Daoy (cell line): ENCODE measurements around the gene CAMK4. TPM values are rescaled to one million over a fixed set of nuclear protein-coding genes. Genes with fewer than 3 reads are reported as not detected.
A peak's percentile ranks its signal among the peaks of the same experiment; 100 is the strongest.

Source experiments
- DNase-seq: peaks from one replicate; pipeline ENCODE4 v3.0.0-alpha.2; 2015; ENCODE audit warnings: low read depth
- total RNA-seq: library from RNA; depleted of rRNA; stranded (reverse); fragments of >200 nt; shearing (Covaris generic); gene quantifications from 2 replicates; pipeline ENCODE4 v1.2.3, GENCODE V29; 2014; rRNA removed

The CAMK4 gene
- total RNA-seq: 20.1 and 28.1 TPM in 2 replicates

DNA sequence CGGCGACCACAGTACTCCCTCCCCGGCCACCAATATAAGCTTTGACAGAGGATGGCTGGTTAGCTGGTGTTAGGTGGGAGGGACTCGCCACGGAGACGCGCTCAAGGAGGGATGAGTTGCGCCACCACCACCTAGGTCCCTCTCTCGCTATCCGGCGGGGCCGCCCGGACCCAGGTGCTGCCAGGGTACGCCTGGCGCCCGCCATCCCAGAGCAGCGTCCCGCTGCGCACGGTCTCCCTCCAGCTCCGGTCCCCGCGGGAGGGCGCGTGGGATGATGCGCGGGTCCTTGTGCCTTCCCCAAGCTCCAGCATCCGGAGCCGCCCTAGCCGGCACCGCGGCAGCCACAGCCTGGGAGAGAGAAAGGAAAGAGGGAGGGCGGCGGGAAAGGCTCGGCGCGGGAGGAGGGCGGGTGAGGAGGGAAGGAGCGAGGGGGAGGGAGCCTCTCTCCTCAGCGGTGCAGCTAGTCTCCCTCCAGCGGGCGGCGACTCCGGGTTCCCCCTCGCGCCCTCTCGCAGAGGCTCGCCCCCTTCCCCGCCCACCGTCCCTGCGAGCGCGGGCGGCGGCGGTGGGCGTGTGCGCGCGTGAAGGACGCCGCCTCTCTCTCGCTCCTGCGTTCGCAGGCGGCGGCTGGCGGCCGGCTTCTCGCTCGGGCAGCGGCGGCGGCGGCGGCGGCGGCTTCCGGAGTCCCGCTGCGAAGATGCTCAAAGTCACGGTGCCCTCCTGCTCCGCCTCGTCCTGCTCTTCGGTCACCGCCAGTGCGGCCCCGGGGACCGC, at the start of gene CAMK4:
TSS of gene CAMK4 (plus strand) at position 598 of the 774 bp plus-strand sequence. CDS start at position 698, 100 bp downstream.
- peak; percentile 93 for DNase-seq

DNA sequence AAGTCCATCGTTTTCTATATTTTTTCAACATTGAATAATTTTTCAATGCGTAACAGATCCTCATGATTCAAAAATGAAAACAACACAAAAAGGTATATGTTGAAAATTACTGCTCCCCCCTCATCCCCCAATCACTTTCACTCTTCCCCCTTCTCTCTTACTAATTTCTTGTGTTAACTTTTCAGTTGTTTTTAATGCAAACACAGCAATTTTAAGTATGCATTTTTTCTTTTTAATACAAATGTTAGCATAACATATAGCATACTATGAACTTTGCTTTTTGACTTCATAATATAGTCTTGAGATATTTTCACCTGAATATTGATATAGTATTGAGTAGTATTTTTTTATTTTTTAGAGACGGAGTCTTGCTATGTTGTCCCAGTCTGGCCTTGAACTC, 41.1 kb upstream of the CAMK4 start:
- no peak for DNase-seq

DNA sequence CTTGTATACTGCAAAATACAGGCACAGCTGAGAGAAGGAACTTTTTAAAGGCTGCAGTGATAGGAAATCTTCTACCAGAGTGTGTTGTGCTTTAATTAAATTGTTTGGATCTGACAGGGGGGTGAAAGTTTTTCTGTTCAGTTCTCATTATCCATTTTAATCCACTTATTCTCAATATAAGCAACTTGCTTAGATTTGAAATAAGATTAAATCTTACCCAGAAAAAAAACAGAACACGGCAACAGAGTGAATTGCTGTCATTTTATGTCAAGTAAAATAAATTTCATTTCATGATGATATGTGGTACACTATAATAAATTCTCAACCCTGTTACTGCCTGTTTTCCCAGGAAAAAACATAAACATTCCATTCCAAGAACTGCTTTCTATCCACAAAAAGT, 37.1 kb upstream of the CAMK4 start:
- DNase-seq: no peak

DNA sequence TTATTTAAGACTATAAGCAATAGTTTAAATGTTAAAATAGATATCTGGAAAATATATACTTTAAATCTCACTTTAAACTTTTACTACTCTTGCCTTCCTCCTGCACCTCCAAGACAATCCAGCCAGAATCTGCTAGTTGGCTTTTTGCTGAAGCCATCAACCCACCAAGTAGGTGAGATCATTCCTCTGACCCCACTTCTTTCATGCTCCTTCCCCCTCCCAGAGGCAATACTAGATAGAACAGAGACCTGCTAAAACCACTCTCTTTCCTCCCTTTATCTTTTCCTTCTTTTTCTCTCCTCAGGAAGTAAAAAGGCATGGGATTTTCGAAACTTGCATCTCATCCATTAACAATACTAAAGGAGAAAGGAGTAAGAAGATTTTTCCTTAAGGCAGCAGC, 30.1 kb upstream of the CAMK4 start:
- DNase-seq: no peak

DNA sequence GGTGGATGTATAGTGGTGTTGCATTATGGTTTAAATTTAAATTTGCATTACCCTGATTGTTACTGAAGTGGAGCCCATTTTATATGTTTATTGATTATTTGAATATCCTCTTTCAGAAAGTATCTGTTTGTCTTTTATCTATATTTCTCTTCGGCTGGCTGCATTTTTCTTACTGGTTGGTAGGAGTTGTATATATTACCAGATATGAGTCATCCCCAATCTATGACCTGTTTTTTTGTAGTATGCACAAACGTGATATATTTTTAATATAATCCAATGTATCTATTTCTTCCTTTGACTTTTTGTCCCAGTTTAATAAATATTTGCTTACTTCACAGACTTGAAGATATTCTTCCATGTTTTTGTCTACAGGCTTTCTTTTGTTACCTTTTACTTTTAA, 29.3 kb upstream of the CAMK4 start:
- no peak for DNase-seq

DNA sequence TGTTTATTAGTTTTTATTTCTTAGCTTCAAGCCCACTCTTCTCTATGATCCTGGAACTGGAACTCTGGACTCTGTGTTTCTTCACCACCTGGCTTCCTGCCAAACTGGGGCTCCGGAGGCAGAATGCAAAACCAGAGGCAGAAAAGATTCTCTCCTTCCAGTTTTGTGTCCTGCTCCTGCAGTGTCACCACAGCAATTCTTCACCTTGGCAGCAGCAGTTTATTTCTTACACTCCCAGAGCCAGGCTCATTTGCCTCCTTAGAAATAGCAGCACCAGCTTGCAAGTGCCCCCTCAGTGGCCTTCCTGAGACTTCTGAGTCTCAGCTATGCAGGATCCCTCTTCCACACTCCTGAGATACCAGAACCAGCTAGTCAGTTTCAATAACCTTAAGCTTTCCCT, 26.7 kb upstream of the CAMK4 start:
- peak; percentile 15 for DNase-seq

DNA sequence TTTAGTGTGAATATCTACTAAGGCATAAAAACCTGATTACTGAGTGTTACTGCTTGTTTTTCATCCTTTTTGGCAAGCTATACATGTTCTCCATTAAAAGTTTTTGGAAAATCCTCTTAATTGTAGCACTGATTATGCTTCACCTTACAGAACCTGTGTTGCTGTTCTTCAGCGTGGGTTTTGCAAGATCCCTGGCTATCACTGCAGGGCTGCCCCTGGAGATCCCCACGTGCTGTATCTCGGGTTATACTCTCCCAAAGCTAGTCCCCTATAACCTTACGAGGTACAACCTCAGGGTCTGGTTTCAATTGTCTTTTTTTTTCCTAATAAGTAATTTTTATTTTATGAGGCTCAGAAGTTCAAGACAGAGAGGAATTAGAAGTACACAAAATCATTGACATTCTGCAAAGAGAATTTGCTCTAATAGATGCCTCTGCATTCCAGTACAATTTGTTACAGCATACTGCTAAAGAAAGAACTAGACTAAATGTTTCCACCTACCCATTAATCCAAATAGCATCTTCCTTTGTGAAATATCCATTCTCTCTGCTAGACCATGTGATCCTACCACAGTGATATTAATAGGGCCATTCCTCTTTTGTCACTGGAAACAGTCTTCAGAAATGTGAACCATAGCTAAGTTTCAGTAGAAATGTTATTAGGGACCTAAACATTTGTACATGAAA, 25.8 kb upstream of the CAMK4 start:
- DNase-seq: no peak

DNA sequence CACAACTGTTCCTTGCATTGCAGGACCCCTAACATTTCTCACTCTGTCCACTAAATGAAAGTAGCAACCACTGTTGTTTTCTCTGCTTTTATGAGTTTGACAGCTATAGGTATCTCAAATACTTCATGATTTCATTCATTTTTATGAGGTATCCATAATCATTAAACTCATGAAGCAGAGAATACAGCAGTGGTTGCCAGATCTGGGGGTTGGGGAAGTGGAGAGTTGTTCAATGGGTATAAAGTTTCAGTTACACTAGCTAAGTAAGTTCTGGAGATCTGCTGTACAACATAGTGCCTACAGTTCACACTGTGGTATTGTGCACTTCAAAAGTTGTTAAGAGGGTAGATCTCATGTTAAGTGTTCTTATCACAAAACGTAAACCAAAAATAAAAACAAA, 23.4 kb upstream of the CAMK4 start:
- no peak for DNase-seq

DNA sequence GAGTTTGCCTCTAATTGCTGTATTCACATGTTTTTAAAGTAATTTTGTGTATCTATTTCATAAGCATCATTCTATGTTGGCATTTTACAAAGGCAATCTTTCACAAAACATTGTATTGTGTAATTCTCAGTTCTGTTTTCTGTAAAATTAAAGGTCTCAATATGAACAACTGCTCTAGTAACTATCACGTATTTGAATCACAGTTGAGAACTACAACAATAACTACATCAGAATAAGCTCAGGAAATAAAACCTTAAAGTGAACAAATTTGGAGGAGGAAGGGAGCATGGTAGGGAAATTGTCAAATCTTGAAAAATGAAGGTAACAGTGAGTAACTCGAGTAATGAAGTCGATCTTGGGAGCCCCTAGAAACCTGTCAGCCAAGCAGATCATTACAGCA, 22.5 kb upstream of the CAMK4 start:
- DNase-seq: no peak

DNA sequence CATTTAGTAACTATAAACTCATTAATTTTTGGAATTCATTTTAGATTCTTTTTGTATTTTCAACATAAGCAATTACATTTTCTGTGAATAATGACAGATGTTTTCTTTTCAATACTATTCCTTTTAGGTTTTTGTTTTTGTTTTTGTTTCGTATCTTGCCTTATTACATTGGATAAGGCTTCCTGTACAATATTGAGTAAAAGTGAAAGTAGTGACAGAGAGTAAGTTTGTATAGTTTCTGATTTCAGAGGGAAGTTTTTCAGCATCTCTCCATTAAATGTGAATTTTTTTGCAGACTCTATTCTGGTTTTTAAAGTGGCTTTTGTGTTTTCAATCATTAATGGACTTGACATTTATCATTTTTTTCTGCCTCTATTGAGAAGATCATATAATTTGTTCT, 12.8 kb upstream of the CAMK4 start:
- no peak for DNase-seq

DNA sequence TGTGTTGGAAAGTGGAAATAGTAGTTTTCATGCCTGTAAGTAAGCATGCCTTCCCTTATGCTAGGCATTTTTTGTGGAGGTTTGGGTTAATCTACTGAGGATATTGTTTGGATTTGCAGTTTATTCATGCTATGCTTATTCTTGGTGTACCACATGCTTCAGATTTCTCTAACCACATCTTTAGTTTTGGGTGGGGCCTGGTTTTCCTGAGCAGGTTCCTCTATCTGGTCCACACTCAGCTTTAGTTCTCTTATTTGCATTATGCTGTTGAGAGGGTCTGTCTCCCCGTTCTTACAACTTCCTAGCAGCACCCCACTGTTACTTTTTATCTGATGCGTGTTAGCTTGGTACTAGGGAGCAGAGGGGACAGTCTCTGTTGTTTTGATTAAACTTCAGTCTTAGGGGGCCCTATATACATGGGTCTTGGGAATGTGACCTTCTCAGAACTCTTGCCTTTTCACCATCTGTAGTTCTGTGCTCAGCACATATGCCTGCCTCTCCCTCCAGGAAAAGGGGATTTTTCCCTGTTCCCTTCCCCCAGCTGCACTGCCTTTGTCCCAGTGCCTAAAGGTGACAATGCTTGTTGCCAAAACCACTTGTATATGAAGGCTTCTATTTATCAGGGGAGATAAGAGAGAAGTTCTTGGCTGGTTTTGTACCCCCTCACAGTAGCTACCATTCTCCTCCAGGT, 10.0 kb upstream of the CAMK4 start:
- no peak for DNase-seq

DNA sequence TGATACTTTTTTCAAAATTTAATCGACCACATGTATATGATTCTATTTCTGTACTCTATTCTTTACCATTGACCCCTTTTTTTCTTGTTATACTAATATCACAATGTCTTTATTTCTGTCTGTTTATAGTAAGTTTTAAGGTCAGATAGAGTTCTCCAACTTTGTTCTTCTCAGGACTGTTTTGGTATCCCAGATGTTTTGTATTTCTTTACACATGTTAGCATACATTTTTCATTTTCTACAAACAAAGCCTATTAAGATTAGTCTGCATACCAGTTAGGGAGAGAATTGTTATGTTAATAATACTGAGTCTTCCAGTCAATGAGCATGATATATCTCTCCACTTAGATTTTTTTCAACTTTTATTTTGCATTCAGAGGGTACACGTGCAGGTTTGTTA, 8.2 kb upstream of the CAMK4 start:
- no peak for DNase-seq

DNA sequence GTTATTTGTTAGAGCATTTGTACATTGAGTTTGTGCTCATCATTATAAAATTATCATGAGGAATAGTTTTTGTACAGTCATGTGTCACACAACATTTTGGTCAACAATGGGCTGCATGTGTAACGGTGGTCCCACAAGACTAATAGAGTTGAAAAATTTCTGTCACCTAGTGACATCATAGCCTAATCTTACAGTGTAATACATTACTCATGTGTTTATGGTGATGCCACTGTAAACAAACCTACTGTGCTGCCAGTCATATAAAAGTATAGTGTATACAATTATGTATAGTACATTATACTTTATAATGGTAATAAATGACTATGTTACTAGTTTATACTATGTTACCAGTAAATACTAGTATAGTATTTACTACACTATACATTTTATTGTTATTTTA, 3.0 kb upstream of the CAMK4 start:
- DNase-seq: no peak

DNA sequence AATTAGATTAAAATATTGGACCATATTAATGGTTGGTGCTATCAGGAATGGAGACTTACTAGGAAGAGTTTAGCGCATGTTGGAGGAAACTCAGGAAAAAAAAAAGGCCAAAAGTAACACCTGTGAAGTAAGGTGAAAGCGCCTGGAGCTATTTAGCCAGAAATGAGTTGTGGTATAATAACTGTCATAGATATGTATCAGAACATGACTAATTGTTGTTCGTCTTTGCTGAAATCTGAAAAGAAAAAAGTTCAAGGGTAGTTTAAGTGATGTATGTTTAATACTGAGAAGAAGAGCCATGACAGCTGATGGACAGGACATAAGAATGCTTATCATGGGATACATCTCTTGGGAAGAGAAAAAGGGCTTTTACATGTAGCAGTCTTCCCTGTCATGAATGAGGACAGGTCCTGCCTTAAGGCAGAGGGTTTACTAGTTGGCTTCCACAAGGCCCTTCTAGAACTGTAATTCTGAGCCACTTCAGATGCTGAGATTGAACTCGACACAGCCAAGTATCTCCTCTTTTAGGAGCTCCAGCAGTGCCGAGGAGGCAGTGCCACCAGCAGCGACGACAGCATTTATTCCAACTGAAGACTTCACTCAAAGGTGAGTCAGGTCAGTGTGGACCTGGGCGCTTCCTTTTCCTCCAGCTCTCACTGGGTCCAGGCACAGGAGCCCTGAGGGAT, 940 bp upstream of the CAMK4 start:
- DNase-seq: no peak

DNA sequence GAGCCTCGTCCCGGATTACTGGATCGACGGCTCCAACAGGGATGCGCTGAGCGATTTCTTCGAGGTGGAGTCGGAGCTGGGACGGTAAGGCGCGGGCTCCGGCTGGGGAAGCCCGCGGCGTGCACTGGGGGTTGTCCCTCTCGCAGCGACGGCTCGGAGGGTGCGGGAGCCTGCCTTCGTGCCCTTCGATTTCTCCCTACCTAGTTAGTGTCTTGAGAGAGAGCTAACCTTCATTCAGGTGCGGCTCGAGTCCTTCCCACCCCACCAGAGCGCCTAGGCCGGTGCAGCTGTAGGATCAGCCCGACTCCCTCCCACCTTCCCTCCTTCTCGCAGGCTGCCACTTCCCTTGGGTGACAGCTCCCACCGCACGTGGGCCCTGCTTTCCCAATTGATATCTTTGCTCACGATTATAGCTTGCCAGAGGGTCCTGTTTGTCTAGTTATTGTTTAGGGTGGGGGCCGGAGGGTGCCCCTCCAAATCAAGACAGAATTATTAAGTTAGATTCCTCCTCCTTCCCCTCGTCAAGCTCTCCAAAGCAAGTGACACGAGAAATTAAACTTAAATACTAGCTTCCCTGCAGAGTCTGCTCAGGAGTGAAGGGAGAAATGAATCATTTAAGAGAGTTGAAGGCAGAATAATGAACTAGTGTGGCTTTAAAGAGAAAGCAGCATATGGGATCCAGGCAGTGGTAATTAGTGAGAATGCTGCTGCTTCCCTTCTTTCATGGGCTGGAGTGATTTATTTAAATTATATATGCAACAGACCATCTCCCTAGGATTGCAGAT, 569 bp downstream of the CAMK4 start:
- DNase-seq: peak; percentile 14

DNA sequence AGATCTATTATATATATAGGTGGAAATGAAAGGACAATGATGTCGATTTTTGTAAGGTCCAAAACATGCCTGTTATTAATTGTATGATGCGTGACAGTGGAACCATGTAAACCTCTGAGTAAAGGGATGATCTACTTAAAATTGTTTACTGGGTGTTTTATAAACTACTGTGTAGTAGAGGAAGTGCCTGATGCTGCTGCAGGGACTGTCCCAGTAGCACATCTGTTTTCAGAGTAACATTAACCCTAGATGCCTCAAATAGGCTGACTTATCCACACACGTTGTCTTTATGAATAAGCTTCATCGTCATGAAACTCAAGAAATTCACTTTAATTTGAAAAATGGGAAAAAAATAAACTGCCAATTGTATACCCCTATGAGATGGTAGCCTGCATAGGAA, 1.7 kb downstream of the CAMK4 start:
- no peak for DNase-seq

DNA sequence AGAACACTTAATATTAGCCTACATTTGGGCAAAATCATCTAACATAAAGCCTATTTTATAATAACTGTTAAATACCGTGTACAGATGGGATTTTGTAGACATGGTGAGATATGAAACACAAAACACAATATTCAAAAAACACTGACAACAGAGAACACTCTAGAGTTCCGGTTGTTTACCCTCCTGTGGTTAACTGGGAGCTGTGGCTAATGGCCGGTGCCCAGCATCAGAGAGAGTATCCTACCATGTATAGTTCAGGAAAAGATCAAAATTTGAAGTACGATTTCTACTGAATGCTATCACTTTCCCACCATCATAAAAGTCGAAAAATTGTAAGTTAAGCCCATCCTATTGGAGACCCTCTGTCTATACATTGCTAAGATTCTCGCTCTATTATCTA, 2.4 kb downstream of the CAMK4 start:
- no peak for DNase-seq

DNA sequence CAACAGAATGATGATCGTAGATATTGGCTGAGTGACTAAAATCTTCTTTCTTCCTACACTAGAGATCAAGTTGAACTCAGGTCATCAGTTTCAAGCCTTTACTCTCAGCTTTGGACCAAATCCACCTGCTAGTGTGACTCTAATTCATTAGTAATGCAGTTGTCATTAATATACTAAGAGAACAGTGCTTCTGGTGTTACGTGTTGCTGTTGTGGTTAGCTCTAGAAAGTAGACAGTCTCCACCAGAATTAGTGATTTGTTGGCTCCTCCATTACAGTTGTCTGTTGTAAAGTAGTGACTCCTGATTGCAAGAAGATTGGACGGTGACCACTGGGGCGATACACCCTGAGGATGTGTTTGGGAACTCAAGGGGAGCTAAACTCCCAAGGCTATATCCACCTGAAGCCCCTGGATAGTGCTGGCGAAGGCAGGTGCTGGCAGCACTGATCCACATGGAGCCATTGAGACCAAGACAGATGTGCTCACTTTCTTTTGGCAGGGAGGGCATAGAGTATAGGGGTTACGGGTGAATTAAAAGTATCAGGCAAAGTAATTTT, 3.1 kb downstream of the CAMK4 start:
- DNase-seq: peak; percentile 13

DNA sequence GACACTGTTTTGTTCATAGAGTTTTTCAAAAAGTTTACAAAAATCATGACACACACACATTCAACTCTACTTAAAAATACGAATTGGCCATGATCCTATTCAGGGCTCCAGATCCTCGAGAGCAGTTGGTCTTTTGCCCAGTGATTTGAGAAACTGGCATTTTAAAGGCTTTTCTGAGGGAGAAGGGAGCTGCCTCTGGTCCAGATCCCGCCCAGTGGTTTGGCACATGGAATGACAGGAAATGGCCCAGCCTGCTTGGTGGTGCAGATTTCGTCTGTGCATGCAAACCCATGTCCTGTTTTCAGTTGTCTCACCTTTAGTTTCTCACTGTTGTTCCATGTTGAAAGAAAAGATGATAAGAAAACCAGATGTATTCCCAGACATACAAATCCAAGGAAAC, 3.6 kb downstream of the CAMK4 start:
- peak; percentile 95 for DNase-seq

DNA sequence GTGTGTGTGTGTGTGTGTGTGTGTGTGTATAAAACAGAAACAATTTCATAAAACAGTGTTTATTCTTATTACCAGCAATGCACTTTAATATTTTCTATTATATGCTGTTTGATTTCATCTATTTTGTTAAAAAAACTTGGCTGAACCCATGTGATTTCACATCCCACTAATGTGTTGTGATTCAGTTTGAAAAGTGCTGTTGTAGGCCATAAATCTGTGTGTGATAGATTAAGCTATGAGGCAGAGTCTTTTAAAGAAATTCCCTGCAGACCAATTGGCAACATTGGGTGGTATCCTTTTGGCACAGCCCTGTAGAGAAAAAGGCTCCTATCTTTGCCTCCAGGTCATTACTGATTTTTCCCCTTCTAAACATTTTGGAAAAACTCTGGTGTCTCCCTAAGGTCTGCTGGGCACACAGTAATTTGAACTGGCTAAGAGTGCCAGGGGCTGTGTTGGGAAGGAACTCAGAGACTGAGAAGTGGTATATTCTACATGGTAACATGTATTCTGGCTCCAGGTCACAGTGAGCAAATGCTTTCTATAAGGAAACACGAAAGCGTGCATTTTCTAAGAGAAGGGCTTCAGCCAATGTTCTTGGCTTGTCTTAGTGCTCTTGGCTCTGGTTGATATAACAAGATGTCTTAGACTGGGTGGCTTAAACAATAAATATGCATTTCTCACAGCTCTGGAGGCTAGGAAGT, 4.5 kb downstream of the CAMK4 start:
- no peak for DNase-seq
